Vagina (tissue), 2 donors: ENCODE data around the gene CRNKL1. TPM values are rescaled to one million over a fixed set of nuclear protein-coding genes. Genes with fewer than 3 reads are reported as not detected.

ENCODE experiments used
- DNase-seq, 2 donors: peaks; one replicate each; pipeline ENCODE4 v3.0.0-alpha.2; 2017; ENCODE audit errors: extremely low spot score in 2 of 2
- H3K27ac ChIP-seq: fragments of 200-600 bp; sonication (generic); one replicate; pipeline ENCODE4 v1.5.1; 2019
- H3K27me3 ChIP-seq: fragments of 200-600 bp; sonication (generic); one replicate; pipeline ENCODE4 v1.5.1; 2019
- H3K36me3 ChIP-seq, 2 donors: fragments of 200-600 bp; sonication (generic); one replicate each; pipeline ENCODE4 v1.5.1; 2017 to 2019
- H3K4me1 ChIP-seq: fragments of 200-600 bp; sonication (generic); one replicate; pipeline ENCODE4 v1.5.1; 2019
- H3K4me3 ChIP-seq, 2 donors: fragments of 200-600 bp; sonication (generic); 1 replicate in 1 of 2; 2 replicates in 1 of 2; pipeline ENCODE4 v1.5.1; 2016 to 2019
- H3K9me3 ChIP-seq: fragments of 200-600 bp; sonication (generic); one replicate; pipeline ENCODE4 v1.5.1; 2019
- CTCF ChIP-seq, 3 experiments: fragments of 450-650 bp in 2 of 3; fragments of 200-600 bp in 1 of 3; sonication (generic) in 1 of 3; IDR thresholded peaks; one replicate each; pipeline ENCODE4 v1.5.1; 2017 to 2019; ENCODE audit warnings: antibody characterized with exemption in 3 of 3, mild to moderate bottlenecking in 2 of 3, moderate library complexity in 2 of 3
- POLR2A ChIP-seq, 2 donors: fragments of 450-650 bp; IDR thresholded peaks; one replicate each; pipeline ENCODE4 v1.6.1; 2017; ENCODE audit warnings: antibody characterized with exemption in 2 of 2, mild to moderate bottlenecking in 2 of 2, moderate library complexity in 2 of 2
- POLR2AphosphoS5 ChIP-seq, 2 donors: sonication (generic); formaldehyde crosslinking; IDR thresholded peaks; one replicate each; pipeline ENCODE4 v1.9.0; 2017; ENCODE audit warnings: antibody characterized with exemption in 2 of 2, mild to moderate bottlenecking in 2 of 2, low read depth in 1 of 2; ENCODE audit not compliant: insufficient read depth in 1 of 2
- intact Hi-C: fragments of 100-400 bp; cut with DNase I; formaldehyde crosslinking; loops from one replicate; pipeline ENCODE4 v1.15.1; 2023
- total RNA-seq: library from RNA; depleted of rRNA; stranded (reverse); fragments of >200 nt; gene quantifications from one replicate; pipeline ENCODE4 v1.2.3, GENCODE V29; 2016

Gene CRNKL1
- total RNA-seq, 1 donor from 2014 or later, result 15.2 TPM

GRCh38 chr20:20039752-20040387, 12.4 kb downstream of the CRNKL1 start:
- Histone ChIP-seq H3K9me3 (no peaks in the 10 kb centered on the region), H3K27ac (no peak overlapping the region), H3K36me3 (peaks cover 0 to 96% of the 10 kb centered on the region in 2 donors), H3K4me3 (no peak overlapping the region), H3K27me3 (no peaks in the 10 kb centered on the region), H3K4me1 (no peaks in the 10 kb centered on the region)
- TF ChIP-seq CTCF (IDR thresholded peaks at IDR 0.05), result no peak
- TF ChIP-seq POLR2A (IDR thresholded peaks at IDR 0.05), result no peak
- TF ChIP-seq POLR2AphosphoS5 (IDR thresholded peaks at IDR 0.05; ENCODE audit: insufficient read depth in 1 of 2, low read depth in 1 of 2), result no peak
- intact Hi-C loops, result no loop called here
- DNase-seq, result no peak

GRCh38 chr20:20038586-20038985, 13.7 kb downstream of the CRNKL1 start:
- no peaks in the 10 kb centered on the region for H3K27me3 ChIP-seq
- no peak overlapping the region for H3K4me3 ChIP-seq
- H3K36me3 ChIP-seq, result peaks cover 0 to 98% of the 10 kb centered on the region in 2 donors
- TF ChIP-seq POLR2A (IDR thresholded peaks at IDR 0.05) (no peak), POLR2AphosphoS5 (IDR thresholded peaks at IDR 0.05; ENCODE audit: insufficient read depth in 1 of 2, low read depth in 1 of 2) (no peak), CTCF (IDR thresholded peaks at IDR 0.05) (no peak)
- H3K9me3 ChIP-seq, result no peaks in the 10 kb centered on the region
- DNase-seq, result no peak
- no peaks in the 10 kb centered on the region for H3K4me1 ChIP-seq
- intact Hi-C loops, result no loop called here
- no peak overlapping the region for H3K27ac ChIP-seq

- no peak overlapping the region for H3K4me3 ChIP-seq
- no peak overlapping the region for H3K27ac ChIP-seq
- intact Hi-C loops, result no loop called here
- H3K27me3 ChIP-seq, result no peaks in the 10 kb centered on the region
- no peaks in the 10 kb centered on the region for H3K9me3 ChIP-seq
- peaks cover 0 to 93% of the 10 kb centered on the region in 2 donors for H3K36me3 ChIP-seq
- TF ChIP-seq POLR2A (IDR thresholded peaks at IDR 0.05) (no peak), POLR2AphosphoS5 (IDR thresholded peaks at IDR 0.05; ENCODE audit: insufficient read depth in 1 of 2, low read depth in 1 of 2) (no peak), CTCF (IDR thresholded peaks at IDR 0.05) (no peak)
- no peaks in the 10 kb centered on the region for H3K4me1 ChIP-seq
- DNase-seq, result no peak
Measured at GRCh38 chr20:20037960-20038359, 14.3 kb downstream of the CRNKL1 start.

- intact Hi-C loops, result no loop called here
- TF ChIP-seq CTCF (IDR thresholded peaks at IDR 0.05) (no peak), POLR2AphosphoS5 (IDR thresholded peaks at IDR 0.05; ENCODE audit: insufficient read depth in 1 of 2, low read depth in 1 of 2) (no peak), POLR2A (IDR thresholded peaks at IDR 0.05) (no peak)
- peaks cover 0 to 82% of the 10 kb centered on the region in 2 donors for H3K36me3 ChIP-seq
- no peaks in the 10 kb centered on the region for H3K27me3 ChIP-seq
- no peaks in the 10 kb centered on the region for H3K4me1 ChIP-seq
- no peak overlapping the region for H3K27ac ChIP-seq
- H3K4me3 ChIP-seq, result no peak overlapping the region
- H3K9me3 ChIP-seq, result no peaks in the 10 kb centered on the region
- no peak for DNase-seq
Measured at GRCh38 chr20:20036756-20037155, 15.5 kb downstream of the CRNKL1 start.

- TF ChIP-seq CTCF (IDR thresholded peaks at IDR 0.05) (no peak), POLR2A (IDR thresholded peaks at IDR 0.05) (no peak), POLR2AphosphoS5 (IDR thresholded peaks at IDR 0.05; ENCODE audit: insufficient read depth in 1 of 2, low read depth in 1 of 2) (no peak)
- Histone ChIP-seq H3K4me3 (no peak overlapping the region), H3K27me3 (no peaks in the 10 kb centered on the region), H3K27ac (no peak overlapping the region), H3K4me1 (no peaks in the 10 kb centered on the region), H3K36me3 (peaks cover 0 to 65% of the 10 kb centered on the region in 2 donors), H3K9me3 (no peaks in the 10 kb centered on the region)
- intact Hi-C loops, result no loop called here
- DNase-seq, result no peak
Measured at GRCh38 chr20:20034486-20034885, 17.8 kb downstream of the CRNKL1 start.
